H1 (cell line): ENCODE measurements around the gene RUFY3. TPM values are rescaled to one million over a fixed set of nuclear protein-coding genes. Genes with fewer than 3 reads are reported as not detected.

Experiments
- CBX5 ChIP-seq: fragments of 300-800, 300-1000 bp; sonication (generic); IDR thresholded peaks from 2 replicates; pipeline ENCODE4 v1.7.1; 2016; ENCODE audit warnings: antibody characterized with exemption, low read length, low read depth
- RAD21 ChIP-seq, 2 experiments: IDR thresholded peaks in 1 of 2; conservative IDR thresholded peaks in 1 of 2; 2 replicates each; pipeline ENCODE4 v1.6.1; 2011; ENCODE audit warnings: low read depth in 2 of 2, low read length in 2 of 2, improper control_type of control experiment in 1 of 2, inconsistent platforms in 1 of 2, mild to moderate bottlenecking in 1 of 2, moderate library complexity in 1 of 2
- RNF2 ChIP-seq: fragments of 200-900, 300-1000 bp; sonication (generic); IDR thresholded peaks from 2 replicates; pipeline ENCODE4 v1.7.1; 2016; ENCODE audit warnings: borderline replicate concordance, low read depth, mild to moderate bottlenecking, antibody characterized with exemption, low read length; ENCODE audit not compliant: poor library complexity, severe bottlenecking; ENCODE audit errors: missing control alignments
- TCF12 ChIP-seq: IDR thresholded peaks from 2 replicates; pipeline ENCODE4 v1.6.1; 2011; ENCODE audit warnings: low read depth, mild to moderate bottlenecking, low read length
- polyA plus RNA-seq, 7 experiments: library from polyadenylated mRNA; depleted of rRNA in 3 of 7; stranded (reverse) in 5 of 7; unstranded in 2 of 7; fragments of >200 nt in 5 of 7; fragments of 200-250 nt in 2 of 7; gene quantifications; 1 replicate in 5 of 7; 2 replicates in 1 of 7; 4 replicates in 1 of 7; pipeline versions ENCODE4 v1.2.1 to v1.2.3, GENCODE V29; 2011 to 2013; ENCODE audit warnings: missing spikeins in 2 of 7, mixed read lengths in 2 of 7
- total RNA-seq: library from RNA; stranded (reverse); fragmentation: NEBNext Ultra II Directional; extraction: Animal tissue kit (Norgen Biotek cat#: 25700); gene quantifications from 2 replicates; pipeline ENCODE4 v1.2.1, GENCODE V29; 2021

Gene RUFY3
- total and polyA plus RNA-seq, 2 of the 8 experiments (the other 6 are each of a cell fraction or from before 2014, with no cell fraction given), result 7.8 to 33.1 TPM

DNA sequence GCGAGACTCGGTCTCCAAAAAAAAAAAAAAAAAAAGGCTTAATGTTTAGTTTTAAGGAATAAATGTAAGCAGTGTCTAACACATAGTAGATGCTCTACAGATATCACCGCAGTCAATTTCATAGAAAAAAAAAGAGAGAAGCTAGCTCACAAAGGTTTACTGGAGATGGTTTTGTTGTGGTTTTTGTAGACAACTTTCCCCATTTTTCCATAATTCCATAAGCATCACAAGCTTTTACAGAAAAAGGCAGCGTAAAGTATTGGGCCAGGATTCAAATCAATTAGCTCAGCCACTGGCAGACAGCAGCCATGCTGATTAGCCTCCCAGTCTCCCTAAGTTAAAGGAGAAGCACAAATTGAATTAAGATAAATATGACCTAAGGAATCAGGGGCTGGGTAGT is 116.4 kb downstream of the RUFY3 start (continued):
- TF ChIP-seq RAD21 (IDR thresholded peaks at IDR 0.05 in 1 of 2, conservative IDR thresholded peaks at IDR 0.05 in 1 of 2; ENCODE audit: low read depth in 2 of 2, low read length in 2 of 2) (no peak), TCF12 (no peak), CBX5 (no peak), RNF2 (no peak)
